ENCODE data around the gene ZNF214. TPM values are rescaled to one million over a fixed set of nuclear protein-coding genes. Genes with fewer than 3 reads are reported as not detected.
"Not testable (repeated sequence)": the region's sequence is repeated elsewhere in the genome, so short reads cannot be mapped to it uniquely, and the experiment has no call there.

Gene ZNF214
- total RNA-seq, 1 donor from 2014 or later: 2.0 TPM

GRCh38 chr11:6988506-6988905 lies 31.6 kb downstream of the ZNF214 start:
- no peak for DNase-seq (ENCODE audit: low read depth, low spot score)

DNA sequence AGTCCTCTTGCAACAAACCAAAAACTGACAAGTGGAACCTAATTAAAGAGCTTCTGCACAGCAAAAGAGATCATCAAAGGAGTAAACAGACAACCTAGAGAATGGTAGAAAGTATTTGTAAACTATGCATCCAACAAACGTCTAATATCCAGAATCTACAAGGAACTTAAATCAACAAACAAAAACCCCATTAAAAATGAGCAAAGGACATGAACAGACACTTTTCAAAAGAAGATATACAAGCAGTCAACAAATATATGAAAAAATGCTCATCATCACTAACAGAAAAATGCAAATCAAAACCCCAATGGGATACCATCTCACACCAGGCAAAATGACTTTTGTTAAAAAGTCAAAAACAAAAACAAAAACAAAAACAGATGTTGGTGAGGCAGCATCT lies 33.7 kb downstream of the ZNF214 start:
- DNase-seq (ENCODE audit: low read depth, low spot score): no peak

- no peak for DNase-seq (ENCODE audit: low read depth, low spot score)
Observed at GRCh38 chr11:6979365-6979764, 40.8 kb downstream of the ZNF214 start.

DNA sequence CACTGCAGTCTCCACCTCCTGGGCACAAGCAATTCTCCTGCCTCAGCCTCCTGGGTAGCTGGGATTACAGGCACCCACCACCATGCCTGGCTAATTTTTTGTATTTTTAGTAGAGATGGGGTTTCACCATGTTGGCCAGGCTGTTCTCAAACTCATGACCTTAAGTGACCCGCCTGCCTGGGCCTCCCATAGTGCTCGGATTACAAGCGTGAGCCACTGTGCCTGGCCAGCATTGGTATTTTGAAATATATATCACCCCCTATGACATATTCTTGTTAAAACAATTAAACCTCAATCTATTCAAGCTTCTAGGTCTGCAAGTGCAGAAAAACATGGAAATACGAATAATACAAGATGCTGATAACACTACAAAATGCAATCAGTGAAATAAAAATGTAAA lies 50.3 kb downstream of the ZNF214 start:
- DNase-seq (ENCODE audit: low read depth, low spot score): not testable (repeated sequence)

DNA sequence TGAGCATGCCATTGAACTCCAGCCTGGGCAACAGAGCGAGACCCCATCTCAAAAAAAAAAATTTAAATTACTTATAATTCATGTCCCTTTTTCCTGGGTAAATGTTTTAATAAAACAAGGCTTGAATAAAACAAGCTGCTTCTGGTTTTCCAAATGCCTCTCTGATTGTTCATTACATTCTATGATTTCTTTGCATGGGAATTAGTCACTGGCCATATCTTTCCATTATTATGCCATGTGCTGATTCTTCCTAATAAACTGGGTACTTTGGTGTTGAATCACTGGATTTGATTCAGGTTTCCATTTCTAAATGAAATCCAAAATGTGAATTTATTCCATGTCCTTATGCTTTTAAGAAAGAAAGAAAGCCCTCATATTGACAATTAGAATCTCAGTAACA lies 51.3 kb downstream of the ZNF214 start:
- no peak for DNase-seq (ENCODE audit: low read depth, low spot score)

DNA sequence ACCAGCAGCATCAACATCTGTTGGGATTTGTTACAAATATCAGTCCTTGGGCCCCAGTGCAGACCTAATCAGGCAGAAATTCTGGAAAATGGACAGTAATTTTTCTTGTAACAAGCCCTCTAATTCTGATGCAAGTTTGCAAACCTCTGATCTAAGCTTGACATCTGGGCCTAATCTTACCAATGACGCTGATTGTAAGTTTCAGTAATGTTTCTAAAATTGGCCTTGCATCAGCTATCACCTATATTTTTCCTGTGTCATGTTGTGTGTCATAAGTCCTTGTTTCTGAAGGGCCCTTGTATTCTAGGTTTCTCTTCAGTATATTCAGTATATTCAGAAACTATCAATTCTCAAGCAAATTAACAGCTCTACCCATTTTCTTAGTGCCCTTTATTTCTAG lies 57.5 kb downstream of the ZNF214 start:
- DNase-seq (ENCODE audit: low read depth, low spot score): no peak

DNA sequence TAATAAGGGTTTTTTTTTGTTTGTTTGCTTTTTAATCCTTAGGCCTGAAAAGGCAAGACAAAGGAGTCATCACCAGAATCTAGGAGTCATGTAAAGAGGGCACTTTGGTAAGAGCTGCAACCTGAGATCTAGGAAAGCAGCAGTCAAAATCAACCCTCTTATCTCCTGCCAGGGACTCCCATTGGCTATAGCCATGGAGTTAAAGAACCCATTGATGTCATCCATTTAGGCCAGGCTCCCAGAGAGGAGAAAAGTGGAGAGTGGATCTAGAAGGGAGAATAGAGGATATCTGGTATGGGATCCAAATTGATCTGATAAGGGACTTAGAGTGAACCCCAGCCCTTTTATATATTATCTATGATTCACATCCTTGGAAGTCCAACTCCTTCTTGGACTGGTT lies 58.0 kb downstream of the ZNF214 start:
- DNase-seq (ENCODE audit: low read depth, low spot score): no peak

DNA sequence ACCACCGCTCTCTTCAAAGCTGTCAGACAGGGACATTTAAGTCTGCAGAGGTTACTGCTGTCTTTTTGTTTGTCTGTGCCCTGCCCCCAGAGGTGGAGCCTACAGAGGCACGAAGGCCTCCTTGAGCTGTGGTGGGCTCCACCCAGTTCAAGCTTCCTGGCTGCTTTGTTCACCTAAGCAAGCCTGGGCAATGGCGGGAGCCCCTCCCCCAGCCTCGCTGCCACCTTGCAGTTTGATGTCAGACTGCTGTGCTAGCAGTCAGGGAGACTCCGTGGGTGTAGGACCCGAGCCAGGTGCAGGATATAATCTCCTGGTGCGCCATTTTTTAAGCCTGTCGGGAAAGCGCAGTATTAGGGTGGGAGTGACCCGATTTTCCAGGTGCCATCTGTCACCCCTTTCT lies 65.9 kb downstream of the ZNF214 start:
- DNase-seq (ENCODE audit: low read depth, low spot score): not testable (repeated sequence)

Other genes starting within 250 kb of the ZNF214 start
- gene OR2AG2, start 248.4 kb downstream of the ZNF214 start, total RNA-seq: 0.07 TPM in 2 replicates
- gene OR2AG1, start 237.3 kb downstream of the ZNF214 start, total RNA-seq: under 0.01 TPM in 1 of 2 replicates, not detected in the other
- gene OR6A2, start 220.7 kb downstream of the ZNF214 start, total RNA-seq: 0.07 and 0.20 TPM in 2 replicates
- gene OR10A5, start 174.7 kb downstream of the ZNF214 start, total RNA-seq: not detected in 2 replicates
- not detected in 2 replicates for gene OR10A2, start 157.3 kb downstream of the ZNF214 start, total RNA-seq
- not detected in 2 replicates for gene OR10A4, start 143.7 kb downstream of the ZNF214 start, total RNA-seq
- 0.07 and 0.18 TPM in 2 replicates for gene OR2D2, start 127.8 kb downstream of the ZNF214 start, total RNA-seq
- not detected in 2 replicates for gene OR2D3, start 99.3 kb downstream of the ZNF214 start, total RNA-seq
- gene ZNF215, start 93.9 kb downstream of the ZNF214 start, total RNA-seq: 4.6 and 5.9 TPM in 2 replicates
- gene NLRP14, start 133 bp upstream of the ZNF214 start, total RNA-seq: 0.21 and 0.40 TPM in 2 replicates
- gene RBMXL2, start 68.7 kb upstream of the ZNF214 start, total RNA-seq: 0.04 and 0.20 TPM in 2 replicates
- gene SYT9, start 231.6 kb upstream of the ZNF214 start, total RNA-seq: 0.04 and 0.46 TPM in 2 replicates